GM23248 (cell line): ENCODE results near the gene OST4. TPM values are rescaled to one million over a fixed set of nuclear protein-coding genes. Genes with fewer than 3 reads are reported as not detected.
A peak's percentile ranks its signal among the peaks of the same experiment; 100 is the strongest.

Source experiments
- DNase-seq: peaks from one replicate; pipeline ENCODE4 v3.0.0-alpha.2; 2015
- H2AFZ ChIP-seq: fragments of 200-600 bp; sonication (generic); 2 replicates; pipeline ENCODE4 v1.6.1; 2016; ENCODE audit warnings: antibody characterized with exemption
- H3F3A ChIP-seq: fragments of 200-600 bp; sonication (generic); 2 replicates; pipeline ENCODE4 v1.6.1; 2016; ENCODE audit warnings: mild to moderate bottlenecking, antibody characterized with exemption, mixed run types; ENCODE audit not compliant: insufficient read depth
- H3K27ac ChIP-seq: fragments of 200-600 bp; sonication (generic); 2 replicates; pipeline ENCODE4 v1.5.1; 2016; ENCODE audit warnings: mild to moderate bottlenecking
- H3K27me3 ChIP-seq: fragments of 200-600 bp; sonication (generic); replicated peaks from 2 replicates; pipeline ENCODE4 v1.6.1; 2016; ENCODE audit warnings: mild to moderate bottlenecking; ENCODE audit not compliant: insufficient read depth
- H3K36me3 ChIP-seq: fragments of 200-600 bp; sonication (generic); 2 replicates; pipeline ENCODE4 v1.6.1; 2016; ENCODE audit warnings: low read depth, mild to moderate bottlenecking
- H3K4me1 ChIP-seq: fragments of 200-600 bp; sonication (generic); 2 replicates; pipeline ENCODE4 v1.6.1; 2016; ENCODE audit warnings: mild to moderate bottlenecking; ENCODE audit not compliant: insufficient read depth
- H3K4me2 ChIP-seq: fragments of 200-600 bp; sonication (generic); one replicate; pipeline ENCODE4 v1.6.1; 2016; ENCODE audit warnings: mild to moderate bottlenecking; ENCODE audit not compliant: unreplicated experiment
- H3K4me3 ChIP-seq: fragments of 200-600 bp; sonication (generic); 2 replicates; pipeline ENCODE4 v1.5.1; 2016; ENCODE audit warnings: mild to moderate bottlenecking
- H3K79me2 ChIP-seq: fragments of 200-600 bp; sonication (generic); 2 replicates; pipeline ENCODE4 v1.6.1; 2016; ENCODE audit warnings: mild to moderate bottlenecking; ENCODE audit not compliant: insufficient read depth
- H3K9ac ChIP-seq: fragments of 200-600 bp; sonication (generic); 2 replicates; pipeline ENCODE4 v1.6.1; 2016; ENCODE audit warnings: mild to moderate bottlenecking
- H3K9me2 ChIP-seq: fragments of 200-600 bp; sonication (generic); 2 replicates; pipeline ENCODE4 v1.6.1; 2016; ENCODE audit warnings: mixed run types, mild to moderate bottlenecking, moderate library complexity; ENCODE audit not compliant: insufficient read depth
- H3K9me3 ChIP-seq: fragments of 200-600 bp; sonication (generic); one replicate; pipeline ENCODE4 v1.6.1; 2017; ENCODE audit warnings: low read depth
- H4K20me1 ChIP-seq: fragments of 200-600 bp; sonication (generic); 2 replicates; pipeline ENCODE4 v1.6.0; 2016; ENCODE audit not compliant: insufficient read depth
- EZH2 ChIP-seq: fragments of 200-600 bp; sonication (generic); IDR thresholded peaks from 2 replicates; pipeline ENCODE4 v1.6.1; 2018; ENCODE audit warnings: antibody characterized with exemption, mild to moderate bottlenecking; ENCODE audit not compliant: insufficient read depth, poor library complexity, severe bottlenecking
- EZH2phosphoT487 ChIP-seq: fragments of 200-600 bp; sonication (generic); IDR thresholded peaks from 2 replicates; pipeline ENCODE4 v1.6.1; 2018; ENCODE audit warnings: antibody characterized with exemption, moderate library complexity, mild to moderate bottlenecking, low read depth; ENCODE audit not compliant: insufficient read depth
- WGBS, 2 experiments: methylation state at CpG; one replicate each; pipeline ENCODE4 v1.1.6; 2015 to 2017; ENCODE audit warnings: low lambda C conversion rate in 2 of 2, low coverage in 1 of 2; ENCODE audit errors: missing lambda C conversion rate in 2 of 2; 5-methylcytosine and 5-hydroxymethylcytosine counted together
- in situ Hi-C: fragments of 300-500 bp; cut with MboI; formaldehyde crosslinking; loops from 2 replicates; pipeline ENCODE4 v1.15.0; 2020
- polyA plus RNA-seq: library from polyadenylated mRNA; unstranded; fragments of >200 nt; fragmentation: Nextera tagmentation; extraction: Ambion mirVana; gene quantifications from 2 replicates; pipeline ENCODE4 v1.2.1, GENCODE V29; 2016
- total RNA-seq: library from RNA; depleted of rRNA; stranded (reverse); fragments of >200 nt; shearing (Covaris generic); gene quantifications from 2 replicates; pipeline ENCODE4 v1.2.3, GENCODE V29; 2014

OST4 gene
- total and polyA plus RNA-seq, 2 experiments from 2014 or later, result 499 to 942 TPM

DNA sequence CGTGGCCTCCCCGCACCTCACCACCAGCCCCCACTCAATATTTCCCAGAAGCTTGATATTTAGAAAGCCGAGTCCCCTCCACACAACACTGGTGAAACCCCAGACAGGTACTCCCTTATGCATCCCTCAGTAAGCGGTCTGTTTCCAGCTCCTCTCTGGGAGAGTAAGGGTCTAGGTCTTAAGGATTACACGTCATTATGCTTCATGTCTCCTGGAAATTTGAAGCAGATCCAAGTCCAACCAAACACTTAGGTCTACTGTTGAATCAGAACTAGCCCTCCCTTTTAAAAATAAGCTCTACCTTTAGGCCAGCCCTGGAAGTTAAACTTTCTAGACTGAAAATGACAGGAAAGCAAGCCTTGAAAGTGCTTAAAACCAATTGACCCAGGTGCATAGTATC lies 1.5 kb upstream of the OST4 start:
- no peak for DNase-seq
- no peak overlapping the region for H3K27ac ChIP-seq
- no peak for TF ChIP-seq EZH2
- TF ChIP-seq EZH2phosphoT487, result no peak
- in situ Hi-C loops, result no loop called here
- no peak overlapping the region for H3K4me2 ChIP-seq
- no peaks in the 10 kb centered on the region for H3K9me2 ChIP-seq
- H3K9ac ChIP-seq, result no peak overlapping the region
- H3K79me2 ChIP-seq, result peaks cover 35% of the 10 kb centered on the region
- WGBS, 2 experiments, result 98 to 99% methylated on average over 5 of the region's 5 CpGs
- H3F3A ChIP-seq, result peaks cover 5% of the 10 kb centered on the region; the same call in 1 of the 2 replicates
- peaks cover 21% of the 10 kb centered on the region for H3K4me1 ChIP-seq
- H3K9me3 ChIP-seq, result no peaks in the 10 kb centered on the region
- H2AFZ ChIP-seq, result no peak overlapping the region
- H3K4me3 ChIP-seq, result no peak overlapping the region
- no peaks in the 10 kb centered on the region for H4K20me1 ChIP-seq
- peaks cover 13% of the 10 kb centered on the region for H3K36me3 ChIP-seq
- H3K27me3 ChIP-seq, result no peaks in the 10 kb centered on the region

DNA sequence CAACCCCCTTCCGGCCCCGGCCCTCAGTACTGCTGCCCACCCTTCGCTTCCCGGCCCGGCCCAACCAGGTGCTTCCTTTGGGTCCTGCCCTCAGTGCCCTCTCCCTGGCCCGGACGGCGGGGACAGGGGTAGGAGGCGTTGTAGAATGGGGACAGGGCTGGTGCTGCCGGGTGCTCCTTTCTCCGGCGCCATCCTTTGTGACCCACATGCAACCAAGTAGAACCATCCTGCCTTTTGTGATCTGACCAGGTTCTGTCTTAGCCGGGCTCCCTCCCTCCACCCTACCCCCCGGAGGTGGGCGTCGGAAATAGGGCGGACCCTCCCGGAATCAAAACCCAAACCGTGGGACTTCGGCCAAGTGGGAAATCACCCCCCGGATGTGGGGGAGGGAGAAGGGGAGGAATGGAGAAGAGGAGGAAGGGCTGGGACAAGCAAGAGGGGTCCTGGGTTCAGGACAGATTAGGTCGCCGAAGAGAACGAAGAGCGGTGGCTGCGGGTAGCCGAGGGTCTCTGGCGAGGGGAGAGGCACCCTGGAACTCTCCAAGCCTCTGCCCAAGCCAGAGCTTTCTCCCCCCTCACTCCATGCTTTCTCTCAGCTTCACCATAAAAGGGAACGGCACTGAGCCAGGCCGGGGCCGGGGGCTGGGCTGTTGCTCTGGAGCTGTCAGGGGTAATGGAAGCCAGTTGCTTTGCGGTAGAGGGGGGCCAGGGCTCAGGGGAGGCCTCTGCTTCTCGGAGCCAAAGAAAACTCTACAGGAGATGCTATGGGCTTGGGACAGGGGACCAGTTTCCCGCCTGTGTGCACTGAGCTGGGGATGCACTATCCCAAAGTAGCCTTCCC lies 756 bp upstream of the OST4 start:
- H4K20me1 ChIP-seq, result no peaks in the 10 kb centered on the region
- H3K9me2 ChIP-seq, result no peaks in the 10 kb centered on the region
- 14 to 22% methylated on average over 23 to 26 of the region's 34 CpGs for WGBS, 2 experiments
- H3K36me3 ChIP-seq, result peaks cover 13% of the 10 kb centered on the region
- no peak overlapping the region for H3K27ac ChIP-seq
- peak overlapping the region; percentile 79 for H2AFZ ChIP-seq
- peaks cover 42% of the 10 kb centered on the region for H3K79me2 ChIP-seq
- DNase-seq, result peak; percentile 36
- TF ChIP-seq EZH2 (no peak), EZH2phosphoT487 (no peak)
- H3K4me3 ChIP-seq, result peak overlapping the region; percentile 91
- H3K9me3 ChIP-seq, result no peaks in the 10 kb centered on the region
- H3K27me3 ChIP-seq, result no peaks in the 10 kb centered on the region
- H3K9ac ChIP-seq, result peak overlapping the region; percentile 96
- in situ Hi-C loops, result no loop called here
- H3K4me1 ChIP-seq, result peaks cover 21% of the 10 kb centered on the region
- peak overlapping the region; percentile 79 for H3K4me2 ChIP-seq
- peaks cover 12% of the 10 kb centered on the region; the same call in 1 of the 2 replicates for H3F3A ChIP-seq

DNA sequence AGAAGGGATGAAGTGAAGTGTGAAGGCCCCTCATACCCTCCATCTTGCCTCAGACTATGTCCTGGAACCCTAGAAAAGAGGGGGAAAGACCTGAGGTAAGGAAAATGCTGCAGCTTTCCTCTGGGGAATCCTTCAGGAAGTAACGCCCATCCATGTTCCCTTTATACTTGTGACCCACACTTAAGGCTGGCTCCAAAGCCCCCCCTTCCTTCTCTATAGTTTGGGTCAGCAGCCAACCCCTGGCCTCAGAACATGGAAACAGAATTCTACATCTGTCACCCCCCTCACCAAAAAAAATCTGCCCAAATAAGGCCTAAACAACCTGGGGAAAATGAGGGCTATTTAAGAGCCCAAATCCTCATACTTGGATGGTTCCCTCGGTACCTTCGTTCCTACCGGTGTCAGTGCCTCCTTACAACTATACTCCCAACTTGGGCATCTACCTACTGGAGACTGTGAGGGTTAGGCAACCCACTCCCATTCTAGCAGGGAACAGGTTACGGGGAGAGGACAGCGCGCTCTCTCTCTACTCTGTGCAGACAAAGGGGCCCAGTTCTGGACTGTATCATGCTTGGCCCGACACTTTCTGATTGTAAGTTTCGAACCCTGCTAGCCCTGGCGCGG lies 689 bp downstream of the OST4 start:
- Histone ChIP-seq H3F3A (peaks cover 18% of the 10 kb centered on the region), H3K4me1 (peaks cover 21% of the 10 kb centered on the region), H3K79me2 (peaks cover 56% of the 10 kb centered on the region), H4K20me1 (no peaks in the 10 kb centered on the region), H3K27ac (peak overlapping the region; percentile 69), H3K4me2 (peak overlapping the region; percentile 83), H3K9me3 (no peaks in the 10 kb centered on the region), H3K9me2 (no peaks in the 10 kb centered on the region), H3K27me3 (no peaks in the 10 kb centered on the region), H3K4me3 (peak overlapping the region; percentile 91), H3K36me3 (peaks cover 14% of the 10 kb centered on the region), H2AFZ (peak overlapping the region; percentile 73), H3K9ac (peak overlapping the region; percentile 96)
- DNase-seq, result no peak
- TF ChIP-seq EZH2phosphoT487 (no peak), EZH2 (no peak)
- 0 to 2% methylated on average over 11 of the region's 11 CpGs for WGBS, 2 experiments
- in situ Hi-C loops, result no loop called here

DNA sequence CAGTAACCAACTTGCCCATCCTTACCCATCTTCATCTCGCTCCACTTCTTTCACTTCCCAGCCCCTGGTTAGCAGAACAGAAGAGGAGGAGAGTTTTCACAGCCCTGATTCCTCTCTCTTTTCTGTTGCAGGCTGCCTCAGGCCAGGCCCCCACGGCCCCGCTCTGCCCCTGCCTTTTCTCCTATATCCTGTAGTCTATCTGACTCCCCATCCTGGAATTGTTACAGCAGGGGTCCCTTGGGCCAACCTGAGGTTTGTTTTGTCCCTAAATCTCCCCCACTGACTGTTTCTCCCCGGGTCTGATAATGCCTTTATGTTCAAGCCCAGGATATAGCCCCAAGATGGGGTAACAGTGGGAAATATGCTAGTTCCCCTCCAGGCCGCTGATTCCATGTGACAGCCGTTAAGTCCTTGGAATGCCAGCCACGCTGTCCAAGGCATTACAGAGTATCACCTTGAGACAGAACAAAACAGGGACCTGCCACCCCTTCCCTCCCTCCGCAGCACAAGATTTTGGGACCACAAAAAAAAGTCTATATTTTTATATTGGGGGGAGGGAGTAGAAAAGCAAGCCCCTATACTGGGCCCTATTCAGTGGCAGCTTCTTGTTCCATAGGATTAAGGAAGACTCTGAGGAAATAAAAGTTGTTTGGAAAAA lies 1.4 kb downstream of the OST4 start:
- TF ChIP-seq EZH2phosphoT487 (no peak), EZH2 (no peak)
- peak overlapping the region; percentile 96 for H3K9ac ChIP-seq
- no peaks in the 10 kb centered on the region for H3K9me2 ChIP-seq
- H3F3A ChIP-seq, result peaks cover 25% of the 10 kb centered on the region
- in situ Hi-C loops, result no loop called here
- 65 to 69% methylated on average over 8 of the region's 8 CpGs for WGBS, 2 experiments
- no peaks in the 10 kb centered on the region for H4K20me1 ChIP-seq
- H3K4me1 ChIP-seq, result peaks cover 21% of the 10 kb centered on the region
- no peak overlapping the region for H2AFZ ChIP-seq
- H3K79me2 ChIP-seq, result peaks cover 63% of the 10 kb centered on the region
- no peak for DNase-seq
- H3K27ac ChIP-seq, result no peak overlapping the region
- no peaks in the 10 kb centered on the region for H3K9me3 ChIP-seq
- H3K27me3 ChIP-seq, result no peaks in the 10 kb centered on the region
- H3K4me2 ChIP-seq, result peak overlapping the region; percentile 83
- H3K36me3 ChIP-seq, result peaks cover 20% of the 10 kb centered on the region
- H3K4me3 ChIP-seq, result peak overlapping the region; percentile 91
